Measurements from ENCODE around the gene DFFA. TPM values are rescaled to one million over a fixed set of nuclear protein-coding genes. Genes with fewer than 3 reads are reported as not detected.
A peak's percentile ranks its signal among the peaks of the same experiment; 100 is the strongest.

Gene DFFA
- total and polyA plus RNA-seq, 4 donors, result 10.6 to 20.0 (median 14.3) TPM

- DNase-seq (ENCODE audit: low spot score), result no peak
- H3K36me3 ChIP-seq (ENCODE audit: control insufficient read depth in 4 of 4, insufficient read depth in 3 of 4, low read depth in 1 of 4, low read length in 3 of 4), result no peaks in the 10 kb centered on the region
- no peaks in the 10 kb centered on the region for H3K9me3 ChIP-seq (ENCODE audit: control insufficient read depth in 4 of 4, low read length in 3 of 4)
- TF ChIP-seq MAX (IDR thresholded peaks at IDR 0.05), result no peak
- TF ChIP-seq YY1 (IDR thresholded peaks at IDR 0.05), result peak; percentile 22
- TF ChIP-seq RXRA (IDR thresholded peaks at IDR 0.05), result peak in 1 of 2 donors; percentile 18
- TF ChIP-seq RAD21 (IDR thresholded peaks at IDR 0.05), result peak; percentile 25 to 33
- TF ChIP-seq TAF1 (conservative IDR thresholded peaks at IDR 0.05), result no peak
- TF ChIP-seq HNF4A (conservative IDR thresholded peaks at IDR 0.05), result peak; percentile 23 to 42
- no peak overlapping the region for H3K4me3 ChIP-seq (ENCODE audit: low read depth in 1 of 3, low read length in 3 of 3)
- H3K9ac ChIP-seq (ENCODE audit: low read depth in 1 of 2, low read length in 2 of 2), result no peak overlapping the region
- H3K4me1 ChIP-seq (ENCODE audit: control insufficient read depth in 4 of 4, insufficient read depth in 4 of 4, low read length in 3 of 4), result peaks cover 6 to 46% (median 31%) of the 10 kb centered on the region in 4 donors
- H3K27me3 ChIP-seq (ENCODE audit: control insufficient read depth in 4 of 4, insufficient read depth in 4 of 4, low read length in 3 of 4), result no peaks in the 10 kb centered on the region
- no peak overlapping the region for H3K27ac ChIP-seq (ENCODE audit: low read depth in 1 of 2, low read length in 2 of 2)
- WGBS, result 37% methylated on average over 7 of the region's 7 CpGs
Measured at GRCh38 chr1:10519016-10519417, 46.7 kb upstream of the DFFA start.

GRCh38 chr1:10517677-10517982, 45.3 kb upstream of the DFFA start:
- Histone ChIP-seq H3K27ac (ENCODE audit: low read depth in 1 of 2, low read length in 2 of 2) (no peak overlapping the region), H3K36me3 (ENCODE audit: control insufficient read depth in 4 of 4, insufficient read depth in 3 of 4, low read depth in 1 of 4, low read length in 3 of 4) (no peaks in the 10 kb centered on the region), H3K9me3 (ENCODE audit: control insufficient read depth in 4 of 4, low read length in 3 of 4) (no peaks in the 10 kb centered on the region), H3K4me1 (ENCODE audit: control insufficient read depth in 4 of 4, insufficient read depth in 4 of 4, low read length in 3 of 4) (peaks cover 3 to 44% (median 30%) of the 10 kb centered on the region in 4 donors), H3K9ac (ENCODE audit: low read depth in 1 of 2, low read length in 2 of 2) (no peak overlapping the region), H3K4me3 (ENCODE audit: low read depth in 1 of 3, low read length in 3 of 3) (no peak overlapping the region), H3K27me3 (ENCODE audit: control insufficient read depth in 4 of 4, insufficient read depth in 4 of 4, low read length in 3 of 4) (no peaks in the 10 kb centered on the region)
- no peak for TF ChIP-seq FOXA1 (IDR thresholded peaks at IDR 0.05)
- TF ChIP-seq MAX (IDR thresholded peaks at IDR 0.05), result no peak
- TF ChIP-seq REST (IDR thresholded peaks at IDR 0.05), result no peak
- no peak for TF ChIP-seq HNF4G (IDR thresholded peaks at IDR 0.05)
- TF ChIP-seq GABPA (IDR thresholded peaks at IDR 0.05 in 1 of 2, conservative IDR thresholded peaks at IDR 0.05 in 1 of 2), result no peak
- TF ChIP-seq YY1 (IDR thresholded peaks at IDR 0.05), result no peak
- no peak for TF ChIP-seq HNF4A (conservative IDR thresholded peaks at IDR 0.05)
- DNase-seq (ENCODE audit: low spot score), result no peak
- WGBS, result 95% methylated on average over 2 of the region's 2 CpGs

GRCh38 chr1:10516925-10517676, 44.8 kb upstream of the DFFA start:
- no peak for DNase-seq (ENCODE audit: low spot score)
- no peak overlapping the region for H3K4me3 ChIP-seq (ENCODE audit: low read depth in 1 of 3, low read length in 3 of 3)
- H3K27me3 ChIP-seq (ENCODE audit: control insufficient read depth in 4 of 4, insufficient read depth in 4 of 4, low read length in 3 of 4), result no peaks in the 10 kb centered on the region
- no peaks in the 10 kb centered on the region for H3K36me3 ChIP-seq (ENCODE audit: control insufficient read depth in 4 of 4, insufficient read depth in 3 of 4, low read depth in 1 of 4, low read length in 3 of 4)
- no peak for TF ChIP-seq JUND (IDR thresholded peaks at IDR 0.05)
- no peak for TF ChIP-seq RAD21 (IDR thresholded peaks at IDR 0.05)
- TF ChIP-seq CTCF (IDR thresholded peaks at IDR 0.05; ENCODE audit: low read depth, low read length, missing input control), result no peak
- no peak for TF ChIP-seq YY1 (IDR thresholded peaks at IDR 0.05)
- no peak for TF ChIP-seq ATF3 (IDR thresholded peaks at IDR 0.05)
- no peak for TF ChIP-seq FOXA2 (IDR thresholded peaks at IDR 0.05)
- no peak for TF ChIP-seq MAX (IDR thresholded peaks at IDR 0.05)
- TF ChIP-seq FOXA1 (IDR thresholded peaks at IDR 0.05), result no peak
- TF ChIP-seq ZBTB33 (IDR thresholded peaks at IDR 0.05), result no peak
- TF ChIP-seq SP1 (IDR thresholded peaks at IDR 0.05), result no peak
- no peak for TF ChIP-seq HNF4G (IDR thresholded peaks at IDR 0.05)
- H3K4me1 ChIP-seq (ENCODE audit: control insufficient read depth in 4 of 4, insufficient read depth in 4 of 4, low read length in 3 of 4), result peaks cover 3 to 48% (median 30%) of the 10 kb centered on the region in 4 donors
- no peak overlapping the region for H3K27ac ChIP-seq (ENCODE audit: low read depth in 1 of 2, low read length in 2 of 2)
- 66% methylated on average over 8 of the region's 8 CpGs for WGBS
- no peak overlapping the region for H3K9ac ChIP-seq (ENCODE audit: low read depth in 1 of 2, low read length in 2 of 2)
- no peaks in the 10 kb centered on the region for H3K9me3 ChIP-seq (ENCODE audit: control insufficient read depth in 4 of 4, low read length in 3 of 4)
